Endometrial microvascular endothelial cells (primary cell): ENCODE results near the gene NXPH1. TPM values are rescaled to one million over a fixed set of nuclear protein-coding genes. Genes with fewer than 3 reads are reported as not detected.

Experiments used
- in situ Hi-C: cut with HindIII; loops from 2 replicates; pipeline ENCODE4 v1.10.0; 2017; ENCODE audit warnings: low sequenced_read_pairs, low pct_unique_long_range_greater_than_20kb; ENCODE audit errors: inconsistent ontology term
- total RNA-seq: library from RNA; depleted of rRNA; stranded (reverse); fragments of >200 nt; gene quantifications from one replicate; pipeline ENCODE4 v1.2.3, GENCODE V29; 2015; ENCODE audit errors: inconsistent ontology term

The NXPH1 gene
- not detected for total RNA-seq

- in situ Hi-C loops: no loop called here
Measured at GRCh38 chr7:8433477-8434289, at the start of gene NXPH1. Gene NXPH1, plus strand, starts transcription at chr7:8433609.

- in situ Hi-C loops: no loop called here
Measured at GRCh38 chr7:8384901-8385300, 48.5 kb upstream of the NXPH1 start.

GRCh38 chr7:8386926-8387550 lies 46.4 kb upstream of the NXPH1 start:
- in situ Hi-C loops: no loop called here

DNA sequence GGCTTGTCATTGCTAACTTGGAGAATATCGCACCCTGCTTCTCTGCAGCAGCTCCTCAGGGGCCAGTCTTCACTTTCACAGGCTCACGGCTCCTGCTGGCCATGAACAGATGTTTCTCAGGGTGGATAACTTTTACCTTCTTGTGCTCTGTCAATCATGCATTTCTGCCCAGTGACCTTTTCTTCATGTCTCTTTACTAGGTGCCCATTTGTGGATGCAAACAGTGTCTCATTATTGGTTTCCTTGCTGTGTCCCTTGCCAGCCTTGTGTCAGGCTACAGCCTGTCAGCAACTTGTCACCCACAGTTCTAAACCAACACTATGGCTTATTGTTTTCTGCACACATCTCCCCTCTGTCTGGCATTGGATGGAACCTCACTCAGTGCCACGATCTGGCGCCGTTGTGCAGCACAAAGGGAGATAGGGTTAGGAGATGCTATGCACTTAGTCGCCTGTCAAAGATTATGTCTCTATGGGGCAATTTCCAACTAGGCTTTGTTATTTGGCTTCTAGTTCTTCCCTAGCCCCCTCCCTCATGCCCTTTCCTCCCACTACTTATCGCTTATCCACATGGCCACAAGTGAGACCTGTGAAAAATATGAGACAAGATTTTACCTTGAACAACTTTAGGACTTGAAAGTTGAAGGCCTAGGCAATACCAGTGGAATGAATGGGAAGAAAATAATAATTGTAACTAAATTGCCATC lies 45.7 kb upstream of the NXPH1 start:
- in situ Hi-C loops: no loop called here

DNA sequence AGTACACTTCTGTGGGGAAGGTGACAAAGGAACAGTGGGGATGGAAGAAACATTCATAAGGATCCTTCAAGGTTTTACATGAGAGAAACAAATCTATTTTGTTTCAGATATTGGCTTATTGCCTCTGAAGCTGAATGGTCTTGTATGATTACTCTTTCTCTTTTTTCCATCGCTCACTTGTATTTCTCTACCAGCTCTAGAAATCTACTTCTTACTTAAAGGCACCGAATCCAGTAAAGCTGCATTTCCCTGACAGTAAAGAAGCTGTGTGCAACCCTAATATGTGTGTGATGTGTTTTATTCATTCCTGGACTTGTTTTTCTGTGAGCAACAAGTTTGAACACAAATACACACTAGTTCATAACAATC lies 45.2 kb upstream of the NXPH1 start:
- in situ Hi-C loops: no loop called here

DNA sequence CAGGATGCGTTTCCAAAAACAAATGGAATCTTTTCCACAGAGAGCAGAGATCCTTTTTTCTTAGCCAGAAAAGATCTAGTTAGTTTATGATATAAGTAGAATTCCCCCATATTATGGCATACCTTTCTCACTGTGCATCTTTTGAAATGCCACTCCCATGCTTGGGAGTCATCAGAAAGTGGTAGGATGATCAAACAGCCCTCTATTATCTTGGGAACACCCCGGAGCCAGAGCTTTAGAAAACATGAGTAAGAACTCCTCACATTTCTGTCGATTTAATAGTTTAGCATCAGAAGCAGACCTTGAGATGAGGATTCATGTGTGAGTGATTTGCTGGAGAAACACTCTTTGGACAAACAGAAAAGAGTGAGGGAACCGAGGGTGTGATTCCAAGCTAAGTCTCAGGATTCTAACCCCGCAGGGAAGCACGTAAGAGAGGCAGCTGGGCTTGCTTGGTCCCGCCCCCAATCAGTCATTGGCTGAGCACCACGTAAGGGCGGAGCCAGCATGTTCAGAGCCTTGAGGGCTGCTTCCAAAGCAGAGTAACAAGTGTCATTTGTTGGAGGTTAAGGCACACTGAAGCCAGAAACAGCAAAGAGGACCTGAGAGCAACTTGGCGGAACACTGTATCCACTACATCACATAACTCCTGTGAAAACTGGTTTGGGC lies 43.7 kb upstream of the NXPH1 start:
- in situ Hi-C loops: no loop called here

DNA sequence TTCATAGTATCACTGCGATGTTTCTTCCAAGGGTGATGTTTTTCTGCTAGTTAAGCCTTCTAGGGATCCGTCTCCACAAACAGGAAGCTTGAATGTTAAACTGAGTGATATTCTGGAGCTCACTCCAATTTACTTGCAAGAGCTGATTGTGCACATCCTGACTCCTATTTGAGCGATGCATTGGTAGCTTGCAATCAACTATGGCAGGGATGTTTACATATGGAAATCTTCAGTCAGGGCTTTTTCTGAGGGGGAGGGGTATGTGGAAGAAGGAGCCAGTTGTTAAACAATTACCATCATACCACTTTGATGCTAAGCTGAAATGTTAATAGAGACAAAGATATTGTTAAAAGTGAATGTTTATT lies 43.2 kb upstream of the NXPH1 start:
- in situ Hi-C loops: no loop called here

DNA sequence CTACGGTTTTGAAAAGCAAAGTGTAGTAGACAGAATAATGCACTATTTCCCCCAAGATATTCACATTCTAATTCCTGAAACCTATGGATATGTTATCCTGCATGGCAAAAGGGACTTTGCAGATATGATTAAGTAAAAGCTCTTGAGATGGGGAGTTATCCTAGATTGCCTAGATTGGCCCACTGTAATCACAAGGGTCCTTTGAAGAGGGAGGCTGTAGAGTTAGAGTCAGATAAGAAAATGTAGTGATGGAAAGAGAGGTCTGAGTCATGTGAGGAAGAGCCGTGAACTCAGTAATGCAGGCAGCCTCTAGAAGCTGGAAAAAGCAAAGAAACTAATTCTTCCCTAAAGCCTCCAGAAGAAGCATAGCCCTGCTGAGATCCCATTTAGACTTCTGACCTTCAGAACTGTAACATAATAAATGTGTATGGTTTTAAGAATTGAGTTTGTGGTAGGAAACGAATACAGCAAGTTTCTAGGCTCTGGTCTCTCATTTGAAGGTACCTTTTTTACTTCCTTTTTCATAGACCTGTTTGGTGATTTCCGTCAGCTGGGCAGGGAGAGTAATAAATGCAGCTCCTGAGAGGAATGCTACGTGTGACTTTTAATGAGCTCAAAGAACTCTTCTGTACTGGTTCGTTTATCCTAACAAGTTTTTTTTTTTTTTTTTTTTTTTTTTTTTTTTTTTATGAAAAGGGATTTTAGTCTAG lies 41.9 kb upstream of the NXPH1 start:
- in situ Hi-C loops: no loop called here

DNA sequence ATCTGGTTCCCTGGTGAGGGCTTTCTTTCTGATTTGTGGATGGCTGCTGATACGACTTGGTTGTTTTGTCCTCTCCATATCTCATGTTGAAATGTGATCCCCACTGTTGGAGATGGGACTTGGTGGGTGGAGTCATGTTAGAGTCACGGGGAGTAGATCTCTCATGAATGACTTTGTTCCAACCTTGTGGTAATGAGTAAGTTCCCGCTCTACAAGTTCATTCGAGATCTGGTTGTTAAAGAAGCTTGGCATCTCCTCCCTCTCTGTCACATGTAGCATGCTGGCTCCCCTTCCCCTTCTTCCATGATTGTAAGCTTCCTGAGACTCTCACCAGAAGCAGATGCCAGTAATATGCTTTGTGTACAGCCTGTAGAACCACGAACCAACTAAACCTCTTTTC lies 37.1 kb upstream of the NXPH1 start:
- in situ Hi-C loops: no loop called here

- in situ Hi-C loops: no loop called here
Measured at GRCh38 chr7:8408871-8409270, 24.5 kb upstream of the NXPH1 start.

- in situ Hi-C loops: no loop called here
Measured at GRCh38 chr7:8411103-8411502, 22.3 kb upstream of the NXPH1 start.

DNA sequence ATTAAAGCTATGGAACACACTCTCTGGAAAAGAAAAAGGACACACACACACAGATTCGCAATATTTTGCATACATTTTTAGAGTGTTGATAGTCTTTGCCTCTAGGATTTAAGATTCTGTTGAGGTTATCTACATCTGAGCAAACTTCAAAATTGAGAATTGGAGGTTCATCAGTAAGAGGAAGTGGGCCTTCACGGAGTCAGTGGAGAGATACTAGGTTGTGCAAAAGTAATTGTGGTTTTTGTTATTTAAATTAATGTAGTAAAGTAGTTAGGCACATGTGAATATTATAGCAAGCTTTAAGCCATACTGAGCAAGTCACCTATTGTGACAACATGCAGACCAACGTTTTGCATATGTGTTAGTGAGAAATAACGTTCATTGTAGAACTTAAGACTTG lies 19.8 kb upstream of the NXPH1 start:
- in situ Hi-C loops: no loop called here

- in situ Hi-C loops: no loop called here
Measured at GRCh38 chr7:8418629-8419245, 14.7 kb upstream of the NXPH1 start.

DNA sequence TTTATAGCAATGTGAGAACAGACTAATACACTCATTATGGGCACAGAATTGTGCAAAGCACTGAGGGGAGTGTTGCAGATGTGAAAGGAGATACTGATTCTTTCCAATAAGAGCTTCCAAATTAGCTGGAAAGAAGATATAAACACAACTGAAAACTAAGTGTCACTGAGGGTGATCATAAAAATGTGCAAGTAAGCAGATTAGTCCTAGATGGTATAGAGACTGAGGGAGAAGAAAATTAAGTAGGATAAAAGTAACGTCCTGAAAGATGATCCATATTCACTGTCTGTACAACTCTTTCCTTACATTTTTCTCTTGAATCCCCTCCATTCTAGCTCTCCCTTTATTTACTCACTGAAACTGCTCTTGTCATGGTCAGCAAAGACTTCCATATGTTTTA lies 11.2 kb upstream of the NXPH1 start:
- in situ Hi-C loops: no loop called here

DNA sequence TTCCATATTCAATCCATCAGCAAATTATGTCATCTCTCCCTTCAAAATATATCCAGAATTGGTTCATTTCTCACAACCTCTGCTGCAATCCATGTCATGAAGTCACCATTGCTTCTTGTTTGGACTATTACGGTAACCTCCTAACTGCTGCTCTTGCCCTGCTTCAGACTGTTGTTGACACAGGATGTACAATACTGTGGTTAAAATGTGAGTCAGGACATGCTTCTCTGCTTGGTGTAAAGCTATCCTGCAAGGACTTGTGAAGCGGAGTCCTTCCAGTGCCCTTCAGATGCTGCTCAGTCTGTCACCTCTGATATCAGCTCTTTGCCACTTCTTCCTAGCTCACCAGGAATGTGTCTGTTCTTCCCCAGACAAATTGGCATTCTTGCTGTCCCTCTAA lies 10.4 kb upstream of the NXPH1 start:
- in situ Hi-C loops: no loop called here

GRCh38 chr7:8425223-8425622 lies 8.2 kb upstream of the NXPH1 start:
- in situ Hi-C loops: no loop called here

DNA sequence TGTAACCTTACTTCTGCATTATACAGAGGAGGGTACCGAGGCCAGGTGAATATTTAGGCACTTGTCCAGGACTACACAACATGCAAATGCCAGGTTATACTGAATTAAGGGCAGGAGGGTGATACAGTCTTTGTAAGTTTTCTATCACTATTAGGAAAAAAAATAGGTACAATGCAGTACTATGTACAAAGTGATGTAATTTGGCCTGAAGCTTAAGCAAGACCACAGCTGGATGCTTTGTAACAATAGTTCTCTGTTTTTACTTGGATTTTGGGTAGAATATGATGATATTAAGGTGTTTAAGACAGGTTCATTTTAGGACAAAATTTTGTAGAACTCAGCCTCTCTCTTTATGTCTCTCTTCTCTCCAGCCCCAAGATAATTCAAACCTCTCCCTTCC lies 2.8 kb upstream of the NXPH1 start:
- in situ Hi-C loops: no loop called here

- in situ Hi-C loops: no loop called here
Measured at GRCh38 chr7:8434290-8435002, 1.0 kb downstream of the NXPH1 start.
